ENCODE data around the gene THAP9.

THAP9 gene

DNA sequence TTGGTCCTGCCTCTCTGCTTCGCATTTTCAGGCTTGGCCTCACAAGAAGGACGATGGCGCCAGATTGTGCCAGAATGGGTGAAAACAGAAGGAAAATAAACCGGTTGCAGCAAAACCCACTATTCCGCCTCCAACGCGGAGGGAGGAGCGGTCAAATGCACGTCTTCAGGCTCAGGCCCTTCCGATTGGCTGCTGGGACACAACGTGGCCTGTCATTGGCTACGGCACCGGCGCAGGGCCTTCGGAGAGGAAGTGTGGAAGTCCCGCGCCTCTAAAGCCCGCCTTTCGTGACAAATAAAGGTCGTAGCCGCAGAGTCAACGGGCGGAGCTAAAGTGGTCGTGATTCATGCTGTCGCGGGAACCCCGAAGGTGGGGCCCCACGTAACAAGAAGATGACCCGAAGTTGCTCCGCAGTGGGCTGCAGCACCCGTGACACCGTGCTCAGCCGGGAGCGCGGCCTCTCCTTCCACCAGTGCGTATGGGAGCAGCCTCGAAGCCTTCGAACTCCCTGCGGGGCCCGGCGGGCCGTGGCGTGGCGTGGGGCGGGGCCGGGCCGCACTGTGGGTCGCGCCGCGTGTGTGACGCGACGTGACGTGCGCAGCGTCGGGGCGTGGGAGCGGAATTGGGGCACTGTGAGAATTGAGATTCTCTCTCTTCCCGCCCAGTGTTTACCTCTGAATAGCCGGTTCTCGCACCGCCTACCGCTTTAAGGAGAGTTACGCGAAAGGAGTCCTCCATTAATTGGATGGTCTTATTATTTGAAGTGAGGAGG lies at the start of gene THAP9 (continued):
- TF ChIP-seq ZXDB (tag by site-specific recombination; IDR thresholded peaks at IDR 0.05) (peak; percentile 64), ZNF138 (tag by site-specific recombination; IDR thresholded peaks at IDR 0.05; ENCODE audit: borderline replicate concordance) (no peak), ZBTB21 (tag by site-specific recombination; IDR thresholded peaks at IDR 0.05) (peak; percentile 59), ZNF324 (tag by site-specific recombination; IDR thresholded peaks at IDR 0.05) (0 out of 2 replicates have a peak, but pooled peaks have one; percentile 44), GLI2 (tag by site-specific recombination; IDR thresholded peaks at IDR 0.05; ENCODE audit: borderline replicate concordance, low read depth) (no peak), GLIS2 (tag by site-specific recombination; IDR thresholded peaks at IDR 0.05) (peak; percentile 88), ZNF202 (tag by site-specific recombination; IDR thresholded peaks at IDR 0.05; ENCODE audit: borderline replicate concordance) (no peak), SP3 (tag by site-specific recombination; IDR thresholded peaks at IDR 0.05) (peak; percentile 85), MYNN (tag by site-specific recombination; IDR thresholded peaks at IDR 0.05; ENCODE audit: borderline replicate concordance) (no peak), ZNF837 (tag by site-specific recombination; IDR thresholded peaks at IDR 0.05) (no peak), ZNF596 (tag by site-specific recombination; IDR thresholded peaks at IDR 0.05) (peak; percentile 51), KLF9 (tag by site-specific recombination; IDR thresholded peaks at IDR 0.05; ENCODE audit: low read depth) (peak; percentile 57), ZNF354C (tag by site-specific recombination; IDR thresholded peaks at IDR 0.05; ENCODE audit: borderline replicate concordance, low read depth) (no peak), ZNF239 (tag by site-specific recombination; IDR thresholded peaks at IDR 0.05) (no peak)
- TF ChIP-seq, protein P1, sequence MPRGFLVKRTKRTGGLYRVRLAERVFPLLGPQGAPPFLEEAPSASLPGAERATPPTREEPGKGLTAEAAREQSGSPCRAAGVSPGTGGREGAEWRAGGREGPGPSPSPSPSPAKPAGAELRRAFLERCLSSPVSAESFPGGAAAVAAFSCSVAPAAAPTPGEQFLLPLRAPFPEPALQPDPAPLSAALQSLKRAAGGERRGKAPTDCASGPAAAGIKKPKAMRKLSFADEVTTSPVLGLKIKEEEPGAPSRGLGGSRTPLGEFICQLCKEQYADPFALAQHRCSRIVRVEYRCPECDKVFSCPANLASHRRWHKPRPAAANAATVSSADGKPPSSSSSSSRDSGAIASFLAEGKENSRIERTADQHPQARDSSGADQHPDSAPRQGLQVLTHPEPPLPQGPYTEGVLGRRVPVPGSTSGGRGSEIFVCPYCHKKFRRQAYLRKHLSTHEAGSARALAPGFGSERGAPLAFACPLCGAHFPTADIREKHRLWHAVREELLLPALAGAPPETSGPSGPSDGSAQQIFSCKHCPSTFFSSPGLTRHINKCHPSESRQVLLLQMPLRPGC (tag by site-specific recombination; IDR thresholded peaks at IDR 0.05) = no peak
- TF ChIP-seq, protein P2, sequence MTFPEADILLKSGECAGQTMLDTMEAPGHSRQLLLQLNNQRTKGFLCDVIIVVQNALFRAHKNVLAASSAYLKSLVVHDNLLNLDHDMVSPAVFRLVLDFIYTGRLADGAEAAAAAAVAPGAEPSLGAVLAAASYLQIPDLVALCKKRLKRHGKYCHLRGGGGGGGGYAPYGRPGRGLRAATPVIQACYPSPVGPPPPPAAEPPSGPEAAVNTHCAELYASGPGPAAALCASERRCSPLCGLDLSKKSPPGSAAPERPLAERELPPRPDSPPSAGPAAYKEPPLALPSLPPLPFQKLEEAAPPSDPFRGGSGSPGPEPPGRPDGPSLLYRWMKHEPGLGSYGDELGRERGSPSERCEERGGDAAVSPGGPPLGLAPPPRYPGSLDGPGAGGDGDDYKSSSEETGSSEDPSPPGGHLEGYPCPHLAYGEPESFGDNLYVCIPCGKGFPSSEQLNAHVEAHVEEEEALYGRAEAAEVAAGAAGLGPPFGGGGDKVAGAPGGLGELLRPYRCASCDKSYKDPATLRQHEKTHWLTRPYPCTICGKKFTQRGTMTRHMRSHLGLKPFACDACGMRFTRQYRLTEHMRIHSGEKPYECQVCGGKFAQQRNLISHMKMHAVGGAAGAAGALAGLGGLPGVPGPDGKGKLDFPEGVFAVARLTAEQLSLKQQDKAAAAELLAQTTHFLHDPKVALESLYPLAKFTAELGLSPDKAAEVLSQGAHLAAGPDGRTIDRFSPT (tag by site-specific recombination; IDR thresholded peaks at IDR 0.05) = no peak
- TF ChIP-seq, protein P3, sequence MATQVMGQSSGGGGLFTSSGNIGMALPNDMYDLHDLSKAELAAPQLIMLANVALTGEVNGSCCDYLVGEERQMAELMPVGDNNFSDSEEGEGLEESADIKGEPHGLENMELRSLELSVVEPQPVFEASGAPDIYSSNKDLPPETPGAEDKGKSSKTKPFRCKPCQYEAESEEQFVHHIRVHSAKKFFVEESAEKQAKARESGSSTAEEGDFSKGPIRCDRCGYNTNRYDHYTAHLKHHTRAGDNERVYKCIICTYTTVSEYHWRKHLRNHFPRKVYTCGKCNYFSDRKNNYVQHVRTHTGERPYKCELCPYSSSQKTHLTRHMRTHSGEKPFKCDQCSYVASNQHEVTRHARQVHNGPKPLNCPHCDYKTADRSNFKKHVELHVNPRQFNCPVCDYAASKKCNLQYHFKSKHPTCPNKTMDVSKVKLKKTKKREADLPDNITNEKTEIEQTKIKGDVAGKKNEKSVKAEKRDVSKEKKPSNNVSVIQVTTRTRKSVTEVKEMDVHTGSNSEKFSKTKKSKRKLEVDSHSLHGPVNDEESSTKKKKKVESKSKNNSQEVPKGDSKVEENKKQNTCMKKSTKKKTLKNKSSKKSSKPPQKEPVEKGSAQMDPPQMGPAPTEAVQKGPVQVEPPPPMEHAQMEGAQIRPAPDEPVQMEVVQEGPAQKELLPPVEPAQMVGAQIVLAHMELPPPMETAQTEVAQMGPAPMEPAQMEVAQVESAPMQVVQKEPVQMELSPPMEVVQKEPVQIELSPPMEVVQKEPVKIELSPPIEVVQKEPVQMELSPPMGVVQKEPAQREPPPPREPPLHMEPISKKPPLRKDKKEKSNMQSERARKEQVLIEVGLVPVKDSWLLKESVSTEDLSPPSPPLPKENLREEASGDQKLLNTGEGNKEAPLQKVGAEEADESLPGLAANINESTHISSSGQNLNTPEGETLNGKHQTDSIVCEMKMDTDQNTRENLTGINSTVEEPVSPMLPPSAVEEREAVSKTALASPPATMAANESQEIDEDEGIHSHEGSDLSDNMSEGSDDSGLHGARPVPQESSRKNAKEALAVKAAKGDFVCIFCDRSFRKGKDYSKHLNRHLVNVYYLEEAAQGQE (tag by site-specific recombination; IDR thresholded peaks at IDR 0.05) = no peak
- TF ChIP-seq, protein P4, sequence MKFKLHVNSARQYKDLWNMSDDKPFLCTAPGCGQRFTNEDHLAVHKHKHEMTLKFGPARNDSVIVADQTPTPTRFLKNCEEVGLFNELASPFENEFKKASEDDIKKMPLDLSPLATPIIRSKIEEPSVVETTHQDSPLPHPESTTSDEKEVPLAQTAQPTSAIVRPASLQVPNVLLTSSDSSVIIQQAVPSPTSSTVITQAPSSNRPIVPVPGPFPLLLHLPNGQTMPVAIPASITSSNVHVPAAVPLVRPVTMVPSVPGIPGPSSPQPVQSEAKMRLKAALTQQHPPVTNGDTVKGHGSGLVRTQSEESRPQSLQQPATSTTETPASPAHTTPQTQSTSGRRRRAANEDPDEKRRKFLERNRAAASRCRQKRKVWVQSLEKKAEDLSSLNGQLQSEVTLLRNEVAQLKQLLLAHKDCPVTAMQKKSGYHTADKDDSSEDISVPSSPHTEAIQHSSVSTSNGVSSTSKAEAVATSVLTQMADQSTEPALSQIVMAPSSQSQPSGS (tag by site-specific recombination; IDR thresholded peaks at IDR 0.05; ENCODE audit: low read depth) = no peak
- TF ChIP-seq, protein P5, sequence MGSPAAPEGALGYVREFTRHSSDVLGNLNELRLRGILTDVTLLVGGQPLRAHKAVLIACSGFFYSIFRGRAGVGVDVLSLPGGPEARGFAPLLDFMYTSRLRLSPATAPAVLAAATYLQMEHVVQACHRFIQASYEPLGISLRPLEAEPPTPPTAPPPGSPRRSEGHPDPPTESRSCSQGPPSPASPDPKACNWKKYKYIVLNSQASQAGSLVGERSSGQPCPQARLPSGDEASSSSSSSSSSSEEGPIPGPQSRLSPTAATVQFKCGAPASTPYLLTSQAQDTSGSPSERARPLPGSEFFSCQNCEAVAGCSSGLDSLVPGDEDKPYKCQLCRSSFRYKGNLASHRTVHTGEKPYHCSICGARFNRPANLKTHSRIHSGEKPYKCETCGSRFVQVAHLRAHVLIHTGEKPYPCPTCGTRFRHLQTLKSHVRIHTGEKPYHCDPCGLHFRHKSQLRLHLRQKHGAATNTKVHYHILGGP (tag by site-specific recombination; IDR thresholded peaks at IDR 0.05) = no peak
- TF ChIP-seq, protein P6, sequence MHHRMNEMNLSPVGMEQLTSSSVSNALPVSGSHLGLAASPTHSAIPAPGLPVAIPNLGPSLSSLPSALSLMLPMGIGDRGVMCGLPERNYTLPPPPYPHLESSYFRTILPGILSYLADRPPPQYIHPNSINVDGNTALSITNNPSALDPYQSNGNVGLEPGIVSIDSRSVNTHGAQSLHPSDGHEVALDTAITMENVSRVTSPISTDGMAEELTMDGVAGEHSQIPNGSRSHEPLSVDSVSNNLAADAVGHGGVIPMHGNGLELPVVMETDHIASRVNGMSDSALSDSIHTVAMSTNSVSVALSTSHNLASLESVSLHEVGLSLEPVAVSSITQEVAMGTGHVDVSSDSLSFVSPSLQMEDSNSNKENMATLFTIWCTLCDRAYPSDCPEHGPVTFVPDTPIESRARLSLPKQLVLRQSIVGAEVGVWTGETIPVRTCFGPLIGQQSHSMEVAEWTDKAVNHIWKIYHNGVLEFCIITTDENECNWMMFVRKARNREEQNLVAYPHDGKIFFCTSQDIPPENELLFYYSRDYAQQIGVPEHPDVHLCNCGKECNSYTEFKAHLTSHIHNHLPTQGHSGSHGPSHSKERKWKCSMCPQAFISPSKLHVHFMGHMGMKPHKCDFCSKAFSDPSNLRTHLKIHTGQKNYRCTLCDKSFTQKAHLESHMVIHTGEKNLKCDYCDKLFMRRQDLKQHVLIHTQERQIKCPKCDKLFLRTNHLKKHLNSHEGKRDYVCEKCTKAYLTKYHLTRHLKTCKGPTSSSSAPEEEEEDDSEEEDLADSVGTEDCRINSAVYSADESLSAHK (tag by site-specific recombination; IDR thresholded peaks at IDR 0.05) = no peak
- TF ChIP-seq, protein P7, sequence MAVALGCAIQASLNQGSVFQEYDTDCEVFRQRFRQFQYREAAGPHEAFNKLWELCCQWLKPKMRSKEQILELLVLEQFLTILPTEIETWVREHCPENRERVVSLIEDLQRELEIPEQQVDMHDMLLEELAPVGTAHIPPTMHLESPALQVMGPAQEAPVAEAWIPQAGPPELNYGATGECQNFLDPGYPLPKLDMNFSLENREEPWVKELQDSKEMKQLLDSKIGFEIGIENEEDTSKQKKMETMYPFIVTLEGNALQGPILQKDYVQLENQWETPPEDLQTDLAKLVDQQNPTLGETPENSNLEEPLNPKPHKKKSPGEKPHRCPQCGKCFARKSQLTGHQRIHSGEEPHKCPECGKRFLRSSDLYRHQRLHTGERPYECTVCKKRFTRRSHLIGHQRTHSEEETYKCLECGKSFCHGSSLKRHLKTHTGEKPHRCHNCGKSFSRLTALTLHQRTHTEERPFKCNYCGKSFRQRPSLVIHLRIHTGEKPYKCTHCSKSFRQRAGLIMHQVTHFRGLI (tag by site-specific recombination; IDR thresholded peaks at IDR 0.05) = no peak
- TF ChIP-seq, protein P8, sequence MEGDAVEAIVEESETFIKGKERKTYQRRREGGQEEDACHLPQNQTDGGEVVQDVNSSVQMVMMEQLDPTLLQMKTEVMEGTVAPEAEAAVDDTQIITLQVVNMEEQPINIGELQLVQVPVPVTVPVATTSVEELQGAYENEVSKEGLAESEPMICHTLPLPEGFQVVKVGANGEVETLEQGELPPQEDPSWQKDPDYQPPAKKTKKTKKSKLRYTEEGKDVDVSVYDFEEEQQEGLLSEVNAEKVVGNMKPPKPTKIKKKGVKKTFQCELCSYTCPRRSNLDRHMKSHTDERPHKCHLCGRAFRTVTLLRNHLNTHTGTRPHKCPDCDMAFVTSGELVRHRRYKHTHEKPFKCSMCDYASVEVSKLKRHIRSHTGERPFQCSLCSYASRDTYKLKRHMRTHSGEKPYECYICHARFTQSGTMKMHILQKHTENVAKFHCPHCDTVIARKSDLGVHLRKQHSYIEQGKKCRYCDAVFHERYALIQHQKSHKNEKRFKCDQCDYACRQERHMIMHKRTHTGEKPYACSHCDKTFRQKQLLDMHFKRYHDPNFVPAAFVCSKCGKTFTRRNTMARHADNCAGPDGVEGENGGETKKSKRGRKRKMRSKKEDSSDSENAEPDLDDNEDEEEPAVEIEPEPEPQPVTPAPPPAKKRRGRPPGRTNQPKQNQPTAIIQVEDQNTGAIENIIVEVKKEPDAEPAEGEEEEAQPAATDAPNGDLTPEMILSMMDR (tag by site-specific recombination; IDR thresholded peaks at IDR 0.05) = no peak
